GM12878 (cell line): ENCODE measurements around the gene ANKRD62. TPM values are rescaled to one million over a fixed set of nuclear protein-coding genes. Genes with fewer than 3 reads are reported as not detected.

Experiments
- ATAC-seq: fragments of 200-7000 bp; cut with Tn5 transposase; 3 replicates; pipeline ENCODE4 v1.9.1; 2020; ENCODE audit warnings: mild to moderate bottlenecking, moderate library complexity
- BruUV-seq: library from RNA; stranded (reverse); fragments of 400-500 nt; replicated peaks from 2 replicates; lab custom pipeline; 2021; lab: Mats Ljungman, UMichigan
- CTCF ChIA-PET: fragments of 300-600 bp; sonication (Branson Sonifier 250); formaldehyde crosslinking; extraction: SDS; loops from one replicate; lab custom pipeline; 2021; ENCODE audit warnings: inconsistent platforms; lab: Yijun Ruan, JAX
- POLR2A ChIA-PET: fragments of 350-600 bp; formaldehyde crosslinking; extraction: SDS; loops from one replicate; lab custom pipeline; 2021; ENCODE audit warnings: inconsistent platforms; lab: Charles Lee
- RAD21 ChIA-PET: fragments of 300-600 bp; sonication (Branson Sonifier 250); formaldehyde crosslinking; loops from one replicate; lab custom pipeline; 2023; ENCODE audit warnings: antibody characterized with exemption; ENCODE audit not compliant: unreplicated experiment; lab: Charles Lee
- SMC1A ChIA-PET: fragments of 300-600 bp; sonication (Branson Sonifier 250); formaldehyde crosslinking; loops from one replicate; lab custom pipeline; 2023; ENCODE audit not compliant: unreplicated experiment, uncharacterized antibody; lab: Charles Lee
- DNase-seq: peaks from one replicate; pipeline ENCODE4 v3.0.0-alpha.2; 2011; ENCODE audit warnings: low read depth, low spot score
- FAIRE-seq: peaks from 3 replicates; lab custom pipeline; 2011; peaks lifted over from hg19 to GRCh38; lab: Jason Lieb, UNC
- H2AFZ ChIP-seq: 2 replicates; pipeline ENCODE4 v1.6.0; 2011; ENCODE audit warnings: low read depth, low read length, control low read depth; ENCODE audit not compliant: control insufficient read depth
- H3K27ac ChIP-seq: 2 replicates; pipeline ENCODE4 v1.5.1; 2011; ENCODE audit warnings: control low read depth; ENCODE audit not compliant: control insufficient read depth, insufficient read depth
- H3K27me3 ChIP-seq, 2 experiments: replicated peaks in 1 of 2; 2 replicates each; pipeline versions ENCODE4 v1.6.0 to v1.6.1; 2011; ENCODE audit warnings: low read length in 1 of 2; ENCODE audit not compliant: control insufficient read depth in 2 of 2, insufficient read depth in 2 of 2
- H3K36me3 ChIP-seq, 2 experiments: 2 replicates each; pipeline ENCODE4 v1.5.1; 2011; ENCODE audit warnings: low read length in 1 of 2; ENCODE audit not compliant: control insufficient read depth in 2 of 2, insufficient read depth in 2 of 2
- H3K4me1 ChIP-seq: 2 replicates; pipeline ENCODE4 v1.6.1; 2011; ENCODE audit warnings: mild to moderate bottlenecking, low read length, moderate library complexity, mixed read lengths; ENCODE audit not compliant: control insufficient read depth, insufficient read depth
- H3K4me2 ChIP-seq: 2 replicates; pipeline ENCODE4 v1.6.0; 2011; ENCODE audit warnings: control low read depth; ENCODE audit not compliant: control insufficient read depth, insufficient read depth
- H3K4me3 ChIP-seq: fragments of 200-600 bp; sonication (generic); 2 replicates; pipeline ENCODE4 v1.5.1; 2016
- H3K79me2 ChIP-seq: 2 replicates; pipeline ENCODE4 v1.6.0; 2011; ENCODE audit warnings: low read length; ENCODE audit not compliant: control insufficient read depth, insufficient read depth
- H3K9ac ChIP-seq: 2 replicates; pipeline ENCODE4 v1.8.0; 2011; ENCODE audit warnings: low read length, control low read depth, mixed read lengths; ENCODE audit not compliant: control insufficient read depth, insufficient read depth
- H3K9me3 ChIP-seq: replicated peaks from 3 replicates; pipeline ENCODE4 v1.5.1; 2011; ENCODE audit warnings: mild to moderate bottlenecking, low read length; ENCODE audit not compliant: control insufficient read depth, insufficient read depth
- H4K20me1 ChIP-seq: 2 replicates; pipeline ENCODE4 v1.6.0; 2011; ENCODE audit not compliant: control insufficient read depth, insufficient read depth
- CBX5 ChIP-seq: sonication (generic); IDR thresholded peaks from 2 replicates; pipeline ENCODE4 v1.6.1; 2016; ENCODE audit warnings: low read depth, moderate library complexity, mild to moderate bottlenecking, inconsistent platforms
- FOS ChIP-seq: IDR thresholded peaks from 3 replicates; pipeline ENCODE4 v1.6.1; 2011; ENCODE audit warnings: borderline replicate concordance; ENCODE audit not compliant: insufficient read length; ENCODE audit errors: extremely low read depth
- JUNB ChIP-seq: IDR thresholded peaks from 2 replicates; pipeline ENCODE4 v1.6.1; 2016; ENCODE audit warnings: antibody characterized with exemption, mild to moderate bottlenecking
- JUND ChIP-seq: IDR thresholded peaks from 2 replicates; pipeline ENCODE4 v1.6.1; 2012; ENCODE audit warnings: low read depth, mild to moderate bottlenecking, low read length, improper control_type of control experiment, moderate library complexity
- MYC ChIP-seq: IDR thresholded peaks from 2 replicates; pipeline ENCODE4 v1.6.1; 2011; ENCODE audit warnings: mild to moderate bottlenecking, low read length, moderate library complexity, inconsistent platforms; ENCODE audit not compliant: insufficient read depth, insufficient replicate concordance, insufficient read length, severe bottlenecking
- NBN ChIP-seq: fragments of 450-650 bp; IDR thresholded peaks from 2 replicates; pipeline ENCODE4 v1.6.1; 2016
- NR2C2 ChIP-seq: IDR thresholded peaks from 2 replicates; pipeline ENCODE4 v1.6.1; 2011; ENCODE audit warnings: borderline replicate concordance, low read depth; ENCODE audit not compliant: control insufficient read depth, insufficient read length
- RBBP5 ChIP-seq: fragments of 200-600 bp; sonication (generic); conservative IDR thresholded peaks from 2 replicates; pipeline ENCODE4 v1.6.1; 2016
- SIX5 ChIP-seq: IDR thresholded peaks from 2 replicates; pipeline ENCODE4 v1.6.1; 2011; ENCODE audit warnings: mild to moderate bottlenecking, low read depth, low read length, moderate library complexity; ENCODE audit not compliant: severe bottlenecking
- SMC3 ChIP-seq: IDR thresholded peaks from 2 replicates; pipeline ENCODE4 v1.6.1; 2011; ENCODE audit warnings: low read length, improper control_type of control experiment, borderline replicate concordance
- SREBF1 ChIP-seq: IDR thresholded peaks from 2 replicates; pipeline ENCODE4 v1.6.1; 2012; ENCODE audit warnings: mild to moderate bottlenecking, low read length
- TCF3 ChIP-seq: IDR thresholded peaks from 2 replicates; pipeline ENCODE4 v1.6.1; 2012; ENCODE audit warnings: low read depth, mild to moderate bottlenecking, low read length, borderline replicate concordance; ENCODE audit not compliant: insufficient read depth
- YY1 ChIP-seq: IDR thresholded peaks from 2 replicates; pipeline ENCODE4 v1.6.1; 2011; ENCODE audit warnings: low read depth, mild to moderate bottlenecking, low read length
- ZNF24 ChIP-seq: fragments of 450-650 bp; IDR thresholded peaks from 2 replicates; pipeline ENCODE4 v1.6.1; 2017; ENCODE audit warnings: antibody characterized with exemption, mild to moderate bottlenecking
- WGBS: methylation state at CpG from one replicate; pipeline ENCODE4 v1.1.6; 2016; ENCODE audit warnings: low lambda C conversion rate; ENCODE audit not compliant: insufficient replicate concordance, insufficient coverage; ENCODE audit errors: missing lambda C conversion rate; 5-methylcytosine and 5-hydroxymethylcytosine counted together
- in situ Hi-C: fragments of 300-500 bp; cut with MboI; formaldehyde crosslinking; loops from 9 replicates; pipeline ENCODE4 v1.14.3; 2018; ENCODE audit warnings: mixed read lengths
- intact Hi-C: fragments of 100-400 bp; cut with micrococcal nuclease; formaldehyde crosslinking; loops from one replicate; pipeline ENCODE4 v1.14.2; 2022; ENCODE audit not compliant: unreplicated experiment
- polyA plus RNA-seq, 11 experiments: library from polyadenylated mRNA; depleted of rRNA in 4 of 11; unstranded in 6 of 11; stranded (reverse) in 5 of 11; fragments of >200 nt; fragmentation: Nextera tagmentation in 4 of 11; fragmentation: Illumina TruSeq in 1 of 11; extraction: Ambion mirVana in 4 of 11; extraction: Trizol in 1 of 11; gene quantifications; 1 replicate in 1 of 11; 2 replicates in 10 of 11; pipeline versions ENCODE4 v1.2.1 to v1.2.3, GENCODE V29; 2011 to 2016; ENCODE audit warnings: inconsistent platforms in 2 of 11, missing spikeins in 2 of 11, low read depth in 1 of 11
- total RNA-seq, 4 experiments: library from RNA; depleted of rRNA in 3 of 4; stranded (reverse); fragments of >200 nt in 3 of 4; fragmentation: Illumina TruSeq in 1 of 4; extraction: Trizol in 1 of 4; gene quantifications; 2 replicates each; pipeline versions ENCODE4 v1.2.1 to v1.2.3, GENCODE V29; 2013 to 2021
- TF ChIP-seq, protein P1 (sequence below): fragments of 450-650 bp; formaldehyde crosslinking; IDR thresholded peaks from 2 replicates; pipeline ENCODE4 v1.4.0; 2022; ENCODE audit warnings: mild to moderate bottlenecking, moderate library complexity
- TF ChIP-seq, protein P2 (sequence below): IDR thresholded peaks from 2 replicates; pipeline ENCODE4 v1.6.1; 2011; ENCODE audit warnings: low read depth, mild to moderate bottlenecking, low read length, moderate library complexity, borderline replicate concordance; ENCODE audit errors: extremely low read depth
- TF ChIP-seq, protein P3 (sequence below): IDR thresholded peaks from 2 replicates; pipeline ENCODE4 v1.6.1; 2012; ENCODE audit warnings: low read depth, low read length, improper control_type of control experiment
- TF ChIP-seq, protein P4 (sequence below): fragments of 450-650 bp; IDR thresholded peaks from 2 replicates; pipeline ENCODE4 v1.6.1; 2018; ENCODE audit warnings: mild to moderate bottlenecking, low read depth, moderate library complexity; ENCODE audit not compliant: partially characterized antibody

Gene ANKRD62
- total and polyA plus RNA-seq, 10 of the 15 experiments (the other 5 are each of a cell fraction or from before 2014, with no cell fraction given), result not detected

DNA sequence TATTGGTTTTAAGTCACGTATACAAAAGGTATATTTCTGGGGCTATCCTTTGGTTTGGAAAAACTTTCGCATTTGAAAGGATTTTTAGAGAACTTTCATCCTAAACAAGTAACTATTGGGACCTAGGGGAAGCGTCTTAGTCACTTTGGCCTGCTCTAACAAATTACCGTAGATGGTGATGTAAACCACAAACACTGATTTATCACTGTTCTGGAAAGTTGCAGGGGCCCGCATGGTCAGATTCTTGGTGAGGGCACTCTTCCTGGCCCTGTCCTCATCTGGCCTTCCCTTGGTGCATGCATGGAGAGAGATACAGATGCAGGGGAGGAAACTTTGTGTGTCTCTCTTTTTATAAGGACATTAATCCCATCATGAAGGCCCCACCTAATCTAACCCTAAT is 49.1 kb upstream of the ANKRD62 start:
- Histone ChIP-seq H3K36me3 (no peaks in the 10 kb centered on the region), H2AFZ (no peak overlapping the region), H4K20me1 (no peaks in the 10 kb centered on the region), H3K27me3 (no peaks in the 10 kb centered on the region), H3K27ac (no peak overlapping the region), H3K4me3 (no peak overlapping the region), H3K9ac (no peak overlapping the region), H3K9me3 (no peaks in the 10 kb centered on the region), H3K4me1 (peaks cover 15% of the 10 kb centered on the region), H3K79me2 (no peaks in the 10 kb centered on the region), H3K4me2 (no peak overlapping the region)
- no TSS peak for BruUV-seq
- POLR2A ChIA-PET, result no interaction called here
- intact Hi-C loops, result no loop called here
- RAD21 ChIA-PET, result no interaction called here
- in situ Hi-C loops, result no loop called here
- ATAC-seq, result no peak
- SMC1A ChIA-PET, result interaction anchor here (1.5 kb wide), 1 partner anchor 107 kb away, joined by 6 read pairs; no protein-coding TSS in a partner anchor
- WGBS, result 60% methylated on average over 5 of the region's 5 CpGs
- DNase-seq, result no peak
- no peak for FAIRE-seq
- CTCF ChIA-PET, result interaction anchor here (1.2 kb wide), 1 partner anchor 107 kb away, joined by 3 read pairs; no protein-coding TSS in a partner anchor
- TF ChIP-seq FOS (no peak), TCF3 (no peak), CBX5 (no peak), MYC (no peak), NR2C2 (no peak), ZNF24 (no peak), YY1 (no peak), SREBF1 (no peak), RBBP5 (no peak), NBN (no peak), JUNB (no peak), SIX5 (no peak), JUND (no peak), SMC3 (no peak)
- TF ChIP-seq, protein P1, sequence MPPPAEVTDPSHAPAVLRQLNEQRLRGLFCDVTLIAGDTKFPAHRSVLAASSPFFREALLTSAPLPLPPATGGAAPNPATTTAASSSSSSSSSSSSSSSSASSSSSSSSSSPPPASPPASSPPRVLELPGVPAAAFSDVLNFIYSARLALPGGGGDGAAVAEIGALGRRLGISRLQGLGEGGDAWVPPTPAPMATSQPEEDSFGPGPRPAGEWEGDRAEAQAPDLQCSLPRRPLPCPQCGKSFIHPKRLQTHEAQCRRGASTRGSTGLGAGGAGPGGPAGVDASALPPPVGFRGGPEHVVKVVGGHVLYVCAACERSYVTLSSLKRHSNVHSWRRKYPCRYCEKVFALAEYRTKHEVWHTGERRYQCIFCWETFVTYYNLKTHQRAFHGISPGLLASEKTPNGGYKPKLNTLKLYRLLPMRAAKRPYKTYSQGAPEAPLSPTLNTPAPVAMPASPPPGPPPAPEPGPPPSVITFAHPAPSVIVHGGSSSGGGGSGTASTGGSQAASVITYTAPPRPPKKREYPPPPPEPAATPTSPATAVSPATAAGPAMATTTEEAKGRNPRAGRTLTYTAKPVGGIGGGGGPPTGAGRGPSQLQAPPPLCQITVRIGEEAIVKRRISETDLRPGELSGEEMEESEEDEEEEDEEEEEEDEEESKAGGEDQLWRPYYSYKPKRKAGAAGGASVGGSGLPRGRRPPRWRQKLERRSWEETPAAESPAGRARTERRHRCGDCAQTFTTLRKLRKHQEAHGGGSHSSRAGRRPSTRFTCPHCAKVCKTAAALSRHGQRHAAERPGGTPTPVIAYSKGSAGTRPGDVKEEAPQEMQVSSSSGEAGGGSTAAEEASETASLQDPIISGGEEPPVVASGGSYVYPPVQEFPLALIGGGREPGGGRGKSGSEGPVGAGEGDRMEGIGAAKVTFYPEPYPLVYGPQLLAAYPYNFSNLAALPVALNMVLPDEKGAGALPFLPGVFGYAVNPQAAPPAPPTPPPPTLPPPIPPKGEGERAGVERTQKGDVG (CRISPR knock-in tag), result no peak
- TF ChIP-seq, protein P2, sequence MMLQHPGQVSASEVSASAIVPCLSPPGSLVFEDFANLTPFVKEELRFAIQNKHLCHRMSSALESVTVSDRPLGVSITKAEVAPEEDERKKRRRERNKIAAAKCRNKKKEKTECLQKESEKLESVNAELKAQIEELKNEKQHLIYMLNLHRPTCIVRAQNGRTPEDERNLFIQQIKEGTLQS, result no peak
- TF ChIP-seq, protein P3, sequence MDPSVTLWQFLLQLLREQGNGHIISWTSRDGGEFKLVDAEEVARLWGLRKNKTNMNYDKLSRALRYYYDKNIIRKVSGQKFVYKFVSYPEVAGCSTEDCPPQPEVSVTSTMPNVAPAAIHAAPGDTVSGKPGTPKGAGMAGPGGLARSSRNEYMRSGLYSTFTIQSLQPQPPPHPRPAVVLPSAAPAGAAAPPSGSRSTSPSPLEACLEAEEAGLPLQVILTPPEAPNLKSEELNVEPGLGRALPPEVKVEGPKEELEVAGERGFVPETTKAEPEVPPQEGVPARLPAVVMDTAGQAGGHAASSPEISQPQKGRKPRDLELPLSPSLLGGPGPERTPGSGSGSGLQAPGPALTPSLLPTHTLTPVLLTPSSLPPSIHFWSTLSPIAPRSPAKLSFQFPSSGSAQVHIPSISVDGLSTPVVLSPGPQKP, result no peak
- TF ChIP-seq, protein P4, sequence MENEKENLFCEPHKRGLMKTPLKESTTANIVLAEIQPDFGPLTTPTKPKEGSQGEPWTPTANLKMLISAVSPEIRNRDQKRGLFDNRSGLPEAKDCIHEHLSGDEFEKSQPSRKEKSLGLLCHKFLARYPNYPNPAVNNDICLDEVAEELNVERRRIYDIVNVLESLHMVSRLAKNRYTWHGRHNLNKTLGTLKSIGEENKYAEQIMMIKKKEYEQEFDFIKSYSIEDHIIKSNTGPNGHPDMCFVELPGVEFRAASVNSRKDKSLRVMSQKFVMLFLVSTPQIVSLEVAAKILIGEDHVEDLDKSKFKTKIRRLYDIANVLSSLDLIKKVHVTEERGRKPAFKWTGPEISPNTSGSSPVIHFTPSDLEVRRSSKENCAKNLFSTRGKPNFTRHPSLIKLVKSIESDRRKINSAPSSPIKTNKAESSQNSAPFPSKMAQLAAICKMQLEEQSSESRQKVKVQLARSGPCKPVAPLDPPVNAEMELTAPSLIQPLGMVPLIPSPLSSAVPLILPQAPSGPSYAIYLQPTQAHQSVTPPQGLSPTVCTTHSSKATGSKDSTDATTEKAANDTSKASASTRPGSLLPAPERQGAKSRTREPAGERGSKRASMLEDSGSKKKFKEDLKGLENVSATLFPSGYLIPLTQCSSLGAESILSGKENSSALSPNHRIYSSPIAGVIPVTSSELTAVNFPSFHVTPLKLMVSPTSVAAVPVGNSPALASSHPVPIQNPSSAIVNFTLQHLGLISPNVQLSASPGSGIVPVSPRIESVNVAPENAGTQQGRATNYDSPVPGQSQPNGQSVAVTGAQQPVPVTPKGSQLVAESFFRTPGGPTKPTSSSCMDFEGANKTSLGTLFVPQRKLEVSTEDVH, result no peak
